HepG2 (cell line): ENCODE results near the gene DENND4B. TPM values are rescaled to one million over a fixed set of nuclear protein-coding genes. Genes with fewer than 3 reads are reported as not detected.

Source experiments
- ELF4 ChIP-seq: sonication (generic); formaldehyde crosslinking; IDR thresholded peaks from 2 replicates; pipeline ENCODE4 v1.5.0; 2020; ENCODE audit warnings: missing genetic modification reagents, mild to moderate bottlenecking, moderate library complexity, borderline replicate concordance
- FLYWCH1 ChIP-seq: sonication (generic); formaldehyde crosslinking; IDR thresholded peaks from 2 replicates; pipeline ENCODE4 v1.8.1; 2023; ENCODE audit warnings: mild to moderate bottlenecking, missing genetic modification reagents
- HNRNPLL ChIP-seq: fragments of 200-400 bp; formaldehyde crosslinking; IDR thresholded peaks from 2 replicates; pipeline ENCODE4 v1.6.1; 2017; ENCODE audit warnings: mild to moderate bottlenecking, low read depth, low read length; ENCODE audit not compliant: poor library complexity, severe bottlenecking
- KDM1A ChIP-seq: IDR thresholded peaks from 2 replicates; pipeline ENCODE4 v1.6.1; 2016; ENCODE audit warnings: missing compliant biosample characterization
- MAZ ChIP-seq, 2 experiments: sonication (generic) in 1 of 2; formaldehyde crosslinking in 1 of 2; IDR thresholded peaks; 2 replicates each; pipeline versions ENCODE4 v1.5.0 to v1.6.1; 2012 to 2020; ENCODE audit warnings: low read depth in 2 of 2, mild to moderate bottlenecking in 2 of 2, borderline replicate concordance in 1 of 2, improper control_type of control experiment in 1 of 2, low read length in 1 of 2, missing genetic modification reagents in 1 of 2, moderate library complexity in 1 of 2
- MTF2 ChIP-seq: sonication (generic); formaldehyde crosslinking; IDR thresholded peaks from 2 replicates; pipeline ENCODE4 v1.5.0; 2020; ENCODE audit warnings: missing genetic modification reagents, borderline replicate concordance
- REL ChIP-seq: sonication (generic); formaldehyde crosslinking; conservative IDR thresholded peaks from 2 replicates; pipeline ENCODE4 v1.8.0; 2022; ENCODE audit warnings: mild to moderate bottlenecking, missing genetic modification reagents, moderate library complexity
- RFX3 ChIP-seq: IDR thresholded peaks from 2 replicates; pipeline ENCODE4 v1.6.1; 2016; ENCODE audit warnings: missing biosample characterization, missing genetic modification reagents
- SIX4 ChIP-seq: sonication (generic); formaldehyde crosslinking; IDR thresholded peaks from 2 replicates; pipeline ENCODE4 v1.4.0; 2020; ENCODE audit warnings: missing genetic modification reagents
- SMARCC2 ChIP-seq: fragments of 450-650 bp; IDR thresholded peaks from 2 replicates; pipeline ENCODE4 v1.6.1; 2017; ENCODE audit warnings: antibody characterized with exemption, mild to moderate bottlenecking
- SNRNP70 ChIP-seq: fragments of 200-400 bp; formaldehyde crosslinking; IDR thresholded peaks from 2 replicates; pipeline ENCODE4 v1.6.1; 2017; ENCODE audit warnings: mild to moderate bottlenecking, low read depth, low read length, moderate library complexity
- SP5 ChIP-seq: IDR thresholded peaks from 2 replicates; pipeline ENCODE4 v1.6.1; 2016; ENCODE audit warnings: low read depth, borderline replicate concordance
- SRY ChIP-seq: sonication (generic); formaldehyde crosslinking; IDR thresholded peaks from 2 replicates; pipeline ENCODE4 v1.8.0; 2022; ENCODE audit warnings: mild to moderate bottlenecking, missing genetic modification reagents
- ZEB1 ChIP-seq: IDR thresholded peaks from 2 replicates; pipeline ENCODE4 v1.6.1; 2012; ENCODE audit warnings: mild to moderate bottlenecking, low read depth, inconsistent platforms; ENCODE audit not compliant: insufficient replicate concordance
- ZIK1 ChIP-seq: sonication (generic); formaldehyde crosslinking; IDR thresholded peaks from 2 replicates; pipeline ENCODE4 v1.5.0; 2020; ENCODE audit warnings: mild to moderate bottlenecking, low read depth, missing genetic modification reagents, borderline replicate concordance
- ZKSCAN8 ChIP-seq: IDR thresholded peaks from 2 replicates; pipeline ENCODE4 v1.6.1; 2016; ENCODE audit warnings: borderline replicate concordance, missing genetic modification reagents, missing compliant biosample characterization
- ZNF253 ChIP-seq: sonication (generic); formaldehyde crosslinking; IDR thresholded peaks from 2 replicates; pipeline ENCODE4 v1.8.0; 2022; ENCODE audit warnings: mild to moderate bottlenecking, missing genetic modification reagents, borderline replicate concordance
- ZNF296 ChIP-seq: sonication (generic); formaldehyde crosslinking; conservative IDR thresholded peaks from 2 replicates; pipeline ENCODE4 v1.5.0; 2020; ENCODE audit warnings: mild to moderate bottlenecking, missing genetic modification reagents
- ZNF326 ChIP-seq: sonication (generic); formaldehyde crosslinking; IDR thresholded peaks from 2 replicates; pipeline ENCODE4 v1.4.0; 2020; ENCODE audit warnings: missing genetic modification reagents, borderline replicate concordance
- ZNF329 ChIP-seq: sonication (generic); formaldehyde crosslinking; IDR thresholded peaks from 2 replicates; pipeline ENCODE4 v1.9.0; 2021; ENCODE audit warnings: low read depth, mild to moderate bottlenecking, missing genetic modification reagents
- ZNF33A ChIP-seq: sonication (generic); formaldehyde crosslinking; IDR thresholded peaks from 2 replicates; pipeline ENCODE4 v1.5.1; 2020; ENCODE audit warnings: missing genetic modification reagents, mild to moderate bottlenecking, moderate library complexity, borderline replicate concordance
- ZNF431 ChIP-seq: sonication (generic); formaldehyde crosslinking; IDR thresholded peaks from 2 replicates; pipeline ENCODE4 v1.9.0; 2022; ENCODE audit warnings: missing genetic modification reagents, low read depth, mild to moderate bottlenecking, borderline replicate concordance
- polyA plus RNA-seq, 8 experiments: library from polyadenylated mRNA; depleted of rRNA in 3 of 8; stranded (reverse) in 7 of 8; unstranded in 1 of 8; fragments of >200 nt; fragmentation: Illumina TruSeq in 4 of 8; extraction: Trizol in 4 of 8; gene quantifications; 2 replicates each; pipeline versions ENCODE4 v1.2.1 to v1.2.3, GENCODE V29; 2011 to 2016; ENCODE audit warnings: low read depth in 4 of 8, missing spikeins in 1 of 8, mixed read lengths in 1 of 8; ENCODE audit not compliant: insufficient read depth in 1 of 8
- total RNA-seq, 5 experiments: library from RNA; depleted of rRNA; stranded (reverse); fragments of >200 nt; fragmentation: Illumina TruSeq; extraction: Trizol; gene quantifications; 2 replicates each; pipeline ENCODE4 v1.2.3, GENCODE V29; 2016; ENCODE audit warnings: low read depth in 1 of 5
- TF ChIP-seq, protein P1 (sequence below): sonication (generic); formaldehyde crosslinking; IDR thresholded peaks from 2 replicates; pipeline ENCODE4 v1.5.0; 2020; ENCODE audit warnings: mild to moderate bottlenecking, missing genetic modification reagents, moderate library complexity
- TF ChIP-seq, protein P2 (sequence below): sonication (generic); formaldehyde crosslinking; IDR thresholded peaks from 2 replicates; pipeline ENCODE4 v1.5.0; 2020; ENCODE audit warnings: mild to moderate bottlenecking, missing genetic modification reagents, borderline replicate concordance

DENND4B gene
- total and polyA plus RNA-seq, 2 of the 13 experiments (the other 11 are each of a cell fraction or from before 2014, with no cell fraction given): 15.1 to 20.3 TPM

DNA sequence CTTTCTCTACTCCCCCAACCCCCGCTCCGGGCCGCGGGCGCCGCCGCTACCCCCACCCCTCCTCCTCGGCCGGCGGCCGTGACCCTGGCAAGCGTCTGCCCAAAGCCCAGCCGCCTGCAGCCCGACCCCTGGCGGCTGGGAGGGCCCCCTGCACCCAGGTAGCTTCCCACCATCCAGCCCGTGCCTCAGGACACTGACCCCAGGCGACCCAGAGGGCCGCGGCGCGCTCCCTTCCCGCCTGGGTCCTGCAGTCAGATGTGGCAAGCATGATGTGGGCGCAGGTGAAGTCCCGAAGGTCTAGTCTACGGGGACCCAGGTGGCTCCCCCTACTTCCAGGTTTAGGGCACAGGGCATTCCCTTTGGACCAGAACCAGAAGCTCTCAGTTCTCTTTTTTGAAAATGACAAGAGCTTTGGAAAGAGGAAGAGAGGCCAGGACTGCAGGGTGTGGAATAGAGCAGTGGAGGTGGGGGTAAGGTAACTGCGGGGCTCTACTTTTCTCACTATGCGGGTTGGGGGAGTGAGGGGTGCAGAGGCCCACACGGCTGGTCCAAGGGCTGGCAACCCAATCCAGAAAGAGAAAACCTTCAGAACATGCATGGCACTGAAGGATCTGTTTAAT, at the start of gene DENND4B (continued):
- TF ChIP-seq REL: 0 out of 2 replicates have a peak, but pooled peaks have one; percentile 24
- no peak for TF ChIP-seq SMARCC2
- no peak for TF ChIP-seq ZNF326
- TF ChIP-seq ZIK1 (CRISPR knock-in tag): no peak
- TF ChIP-seq ELF4 (CRISPR knock-in tag): no peak
- TF ChIP-seq SNRNP70: no peak
- 0 out of 2 replicates have a peak, but pooled peaks have one; percentile 42 for TF ChIP-seq ZKSCAN8
- no peak for TF ChIP-seq MTF2
- TF ChIP-seq, protein P1, sequence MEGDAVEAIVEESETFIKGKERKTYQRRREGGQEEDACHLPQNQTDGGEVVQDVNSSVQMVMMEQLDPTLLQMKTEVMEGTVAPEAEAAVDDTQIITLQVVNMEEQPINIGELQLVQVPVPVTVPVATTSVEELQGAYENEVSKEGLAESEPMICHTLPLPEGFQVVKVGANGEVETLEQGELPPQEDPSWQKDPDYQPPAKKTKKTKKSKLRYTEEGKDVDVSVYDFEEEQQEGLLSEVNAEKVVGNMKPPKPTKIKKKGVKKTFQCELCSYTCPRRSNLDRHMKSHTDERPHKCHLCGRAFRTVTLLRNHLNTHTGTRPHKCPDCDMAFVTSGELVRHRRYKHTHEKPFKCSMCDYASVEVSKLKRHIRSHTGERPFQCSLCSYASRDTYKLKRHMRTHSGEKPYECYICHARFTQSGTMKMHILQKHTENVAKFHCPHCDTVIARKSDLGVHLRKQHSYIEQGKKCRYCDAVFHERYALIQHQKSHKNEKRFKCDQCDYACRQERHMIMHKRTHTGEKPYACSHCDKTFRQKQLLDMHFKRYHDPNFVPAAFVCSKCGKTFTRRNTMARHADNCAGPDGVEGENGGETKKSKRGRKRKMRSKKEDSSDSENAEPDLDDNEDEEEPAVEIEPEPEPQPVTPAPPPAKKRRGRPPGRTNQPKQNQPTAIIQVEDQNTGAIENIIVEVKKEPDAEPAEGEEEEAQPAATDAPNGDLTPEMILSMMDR: peak; percentile 92
- TF ChIP-seq ZNF431 (CRISPR knock-in tag): no peak
- TF ChIP-seq, protein P2, sequence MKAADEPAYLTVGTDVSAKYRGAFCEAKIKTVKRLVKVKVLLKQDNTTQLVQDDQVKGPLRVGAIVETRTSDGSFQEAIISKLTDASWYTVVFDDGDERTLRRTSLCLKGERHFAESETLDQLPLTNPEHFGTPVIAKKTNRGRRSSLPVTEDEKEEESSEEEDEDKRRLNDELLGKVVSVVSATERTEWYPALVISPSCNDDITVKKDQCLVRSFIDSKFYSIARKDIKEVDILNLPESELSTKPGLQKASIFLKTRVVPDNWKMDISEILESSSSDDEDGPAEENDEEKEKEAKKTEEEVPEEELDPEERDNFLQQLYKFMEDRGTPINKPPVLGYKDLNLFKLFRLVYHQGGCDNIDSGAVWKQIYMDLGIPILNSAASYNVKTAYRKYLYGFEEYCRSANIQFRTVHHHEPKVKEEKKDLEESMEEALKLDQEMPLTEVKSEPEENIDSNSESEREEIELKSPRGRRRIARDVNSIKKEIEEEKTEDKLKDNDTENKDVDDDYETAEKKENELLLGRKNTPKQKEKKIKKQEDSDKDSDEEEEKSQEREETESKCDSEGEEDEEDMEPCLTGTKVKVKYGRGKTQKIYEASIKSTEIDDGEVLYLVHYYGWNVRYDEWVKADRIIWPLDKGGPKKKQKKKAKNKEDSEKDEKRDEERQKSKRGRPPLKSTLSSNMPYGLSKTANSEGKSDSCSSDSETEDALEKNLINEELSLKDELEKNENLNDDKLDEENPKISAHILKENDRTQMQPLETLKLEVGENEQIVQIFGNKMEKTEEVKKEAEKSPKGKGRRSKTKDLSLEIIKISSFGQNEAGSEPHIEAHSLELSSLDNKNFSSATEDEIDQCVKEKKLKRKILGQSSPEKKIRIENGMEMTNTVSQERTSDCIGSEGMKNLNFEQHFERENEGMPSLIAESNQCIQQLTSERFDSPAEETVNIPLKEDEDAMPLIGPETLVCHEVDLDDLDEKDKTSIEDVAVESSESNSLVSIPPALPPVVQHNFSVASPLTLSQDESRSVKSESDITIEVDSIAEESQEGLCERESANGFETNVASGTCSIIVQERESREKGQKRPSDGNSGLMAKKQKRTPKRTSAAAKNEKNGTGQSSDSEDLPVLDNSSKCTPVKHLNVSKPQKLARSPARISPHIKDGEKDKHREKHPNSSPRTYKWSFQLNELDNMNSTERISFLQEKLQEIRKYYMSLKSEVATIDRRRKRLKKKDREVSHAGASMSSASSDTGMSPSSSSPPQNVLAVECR (CRISPR knock-in tag): peak; percentile 21; the same call in 1 of the 2 replicates
- TF ChIP-seq SP5 (CRISPR knock-in tag): no peak
- no peak for TF ChIP-seq FLYWCH1
- no peak for TF ChIP-seq ZEB1
- TF ChIP-seq ZNF329: no peak
- no peak for TF ChIP-seq SIX4 (CRISPR knock-in tag)
- no peak for TF ChIP-seq ZNF33A
- TF ChIP-seq ZNF296 (CRISPR knock-in tag): no peak
- TF ChIP-seq MAZ (IDR thresholded peaks at IDR 0.05; ENCODE audit: borderline replicate concordance, low read depth, low read length): peak; percentile 73; the same call in 1 of the 2 replicates
- peak; percentile 65; the same call in 1 of the 2 replicates for TF ChIP-seq MAZ (CRISPR knock-in tag; IDR thresholded peaks at IDR 0.05; ENCODE audit: low read depth)
- TF ChIP-seq HNRNPLL: no peak
- no peak for TF ChIP-seq KDM1A (CRISPR knock-in tag)
- no peak for TF ChIP-seq SRY (CRISPR knock-in tag)
- TF ChIP-seq RFX3: no peak
- no peak for TF ChIP-seq ZNF253 (CRISPR knock-in tag)
